HL-60 (cell line): ENCODE data around the gene TRERF1.

Experiments used
- DNase-seq, 2 experiments: peaks; one replicate each; pipeline ENCODE4 v3.0.0-alpha.2; 2010 to 2020; ENCODE audit warnings: low read depth in 1 of 2, low spot score in 1 of 2
- H3K27ac ChIP-seq: fragments of 250-450 bp; sonication (Bioruptor Pico); replicated peaks from 2 replicates; pipeline ENCODE4 v1.5.1; 2020; ENCODE audit warnings: mild to moderate bottlenecking, moderate library complexity
- H3K27me3 ChIP-seq: fragments of 250-450 bp; sonication (Bioruptor Pico); 2 replicates; pipeline ENCODE4 v1.5.1; 2021; ENCODE audit warnings: mild to moderate bottlenecking, moderate library complexity; ENCODE audit not compliant: insufficient read depth, poor library complexity, severe bottlenecking
- H3K4me3 ChIP-seq: replicated peaks from 2 replicates; pipeline ENCODE4 v1.5.1; 2011; ENCODE audit warnings: mild to moderate bottlenecking, control low read depth, low read length; ENCODE audit not compliant: insufficient read depth
- CTCF ChIP-seq: IDR thresholded peaks from one replicate; pipeline ENCODE4 v1.5.1; 2011; ENCODE audit warnings: low read length, control low read depth, inconsistent platforms; ENCODE audit not compliant: insufficient read depth
- GABPA ChIP-seq: IDR thresholded peaks from 2 replicates; pipeline ENCODE4 v1.6.1; 2012; ENCODE audit warnings: low read depth
- POLR2AphosphoS5 ChIP-seq: IDR thresholded peaks from 2 replicates; pipeline ENCODE4 v1.6.1; 2012; ENCODE audit warnings: low read depth
- REST ChIP-seq: IDR thresholded peaks from 2 replicates; pipeline ENCODE4 v1.6.1; 2012; ENCODE audit warnings: low read depth; ENCODE audit not compliant: insufficient replicate concordance
- SPI1 ChIP-seq: IDR thresholded peaks from 2 replicates; pipeline ENCODE4 v1.6.1; 2012; ENCODE audit warnings: low read depth, mild to moderate bottlenecking, borderline replicate concordance

The TRERF1 gene

GRCh38 chr6:42387336-42387735, 64.4 kb downstream of the TRERF1 start:
- DNase-seq, result peak in 1 of 2 experiments; percentile 60
- TF ChIP-seq GABPA, result no peak
- TF ChIP-seq CTCF, result no peak
- TF ChIP-seq SPI1, result no peak
- no peak for TF ChIP-seq POLR2AphosphoS5
- no peak for TF ChIP-seq REST

GRCh38 chr6:42385339-42385738, 66.4 kb downstream of the TRERF1 start:
- Histone ChIP-seq H3K27me3 (no peaks in the 10 kb centered on the region), H3K4me3 (no peak overlapping the region), H3K27ac (no peak overlapping the region)
- no peak for TF ChIP-seq CTCF
- TF ChIP-seq POLR2AphosphoS5, result no peak
- no peak for TF ChIP-seq GABPA
- no peak for TF ChIP-seq SPI1
- no peak for TF ChIP-seq REST
- DNase-seq, result no peak

More at GRCh38 chr6:42387336-42387735, 64.4 kb downstream of the TRERF1 start:
- Histone ChIP-seq H3K27me3 (no peaks in the 10 kb centered on the region), H3K4me3 (no peak overlapping the region), H3K27ac (peak overlapping the region; percentile 4; the same call in 1 of the 2 replicates)

DNA sequence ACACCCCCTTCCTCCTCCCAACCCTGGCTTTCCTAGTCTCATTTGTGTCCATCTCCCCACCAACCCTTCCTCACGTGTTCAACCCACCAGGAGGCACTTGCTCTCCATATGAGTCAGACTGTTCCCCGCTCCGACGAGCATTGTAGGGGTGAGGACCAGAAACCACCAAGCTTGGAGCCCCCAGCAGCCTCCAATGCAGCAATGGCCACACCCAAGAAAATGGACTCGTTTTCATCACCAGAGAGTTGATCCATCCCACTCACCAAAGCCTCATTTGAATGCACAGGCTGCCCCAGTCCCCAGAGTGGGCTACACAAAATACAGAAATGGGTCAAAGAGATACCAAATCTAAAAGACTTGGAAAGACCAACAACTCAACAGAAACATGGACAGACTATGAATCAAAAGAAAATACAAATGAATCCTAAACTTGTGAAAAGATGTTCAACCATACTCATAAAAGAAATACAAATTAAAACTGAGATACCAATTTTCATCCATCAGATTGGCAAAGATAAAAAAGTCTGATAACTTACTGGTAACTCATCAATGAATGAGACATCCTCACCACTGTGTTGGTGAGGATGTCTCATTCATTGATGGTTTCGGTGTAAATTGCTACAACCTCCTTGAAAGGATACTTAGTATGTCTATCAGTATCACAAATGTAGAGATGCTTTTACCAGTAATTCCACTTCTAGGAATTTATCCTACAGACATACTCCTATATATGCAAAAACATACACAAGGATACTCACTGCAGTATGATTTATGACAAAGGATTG, 68.1 kb downstream of the TRERF1 start:
- no peak overlapping the region for H3K27ac ChIP-seq
- H3K27me3 ChIP-seq, result no peaks in the 10 kb centered on the region
- no peak for TF ChIP-seq CTCF
- TF ChIP-seq GABPA, result no peak
- TF ChIP-seq SPI1, result no peak
- no peak for TF ChIP-seq REST
- no peak for TF ChIP-seq POLR2AphosphoS5
- DNase-seq, result no peak
- no peak overlapping the region for H3K4me3 ChIP-seq
